H1 (cell line): ENCODE data around the gene CBX2. TPM values are rescaled to one million over a fixed set of nuclear protein-coding genes. Genes with fewer than 3 reads are reported as not detected.

ENCODE experiments used
- BCL11A ChIP-seq, 2 experiments: IDR thresholded peaks; one replicate each; pipeline ENCODE4 v1.6.1; 2011; ENCODE audit warnings: low read depth in 2 of 2, low read length in 2 of 2, mild to moderate bottlenecking in 2 of 2
- EZH2 ChIP-seq: fragments of 200-600 bp; sonication (generic); IDR thresholded peaks from 2 replicates; pipeline ENCODE4 v1.7.1; 2012; ENCODE audit warnings: low read depth, mild to moderate bottlenecking, moderate library complexity, low read length, inconsistent platforms; ENCODE audit not compliant: severe bottlenecking
- FOSL1 ChIP-seq: IDR thresholded peaks from 2 replicates; pipeline ENCODE4 v1.6.1; 2011; ENCODE audit warnings: mild to moderate bottlenecking, low read depth, low read length, moderate library complexity; ENCODE audit not compliant: insufficient read depth
- HDAC2 ChIP-seq, 2 experiments: fragments of 300-600 bp in 1 of 2; sonication (generic) in 1 of 2; IDR thresholded peaks; 2 replicates each; pipeline ENCODE4 v1.6.1; 2011 to 2012; ENCODE audit warnings: low read depth in 2 of 2, low read length in 2 of 2, mild to moderate bottlenecking in 2 of 2, moderate library complexity in 2 of 2, borderline replicate concordance in 1 of 2, inconsistent platforms in 1 of 2
- KDM1A ChIP-seq: fragments of 200-600, 300-600 bp; sonication (generic); IDR thresholded peaks from 2 replicates; pipeline ENCODE4 v1.7.1; 2016; ENCODE audit warnings: mild to moderate bottlenecking, low read length, borderline replicate concordance
- KDM4A ChIP-seq: IDR thresholded peaks from one replicate; pipeline ENCODE4 v1.7.1; 2012; ENCODE audit warnings: low read depth, mild to moderate bottlenecking, moderate library complexity, low read length, inconsistent platforms; ENCODE audit not compliant: severe bottlenecking
- NRF1 ChIP-seq: IDR thresholded peaks from 2 replicates; pipeline ENCODE4 v1.6.1; 2011; ENCODE audit warnings: mild to moderate bottlenecking, low read depth, low read length, improper control_type of control experiment
- POLR2AphosphoS5 ChIP-seq: IDR thresholded peaks from 2 replicates; pipeline ENCODE4 v1.6.1; 2011; ENCODE audit warnings: low read depth, low read length
- RBBP5 ChIP-seq: IDR thresholded peaks from 2 replicates; pipeline ENCODE4 v1.7.1; 2012; ENCODE audit warnings: low read depth, mild to moderate bottlenecking, inconsistent platforms, low read length, moderate library complexity, borderline replicate concordance
- SP2 ChIP-seq: IDR thresholded peaks from 2 replicates; pipeline ENCODE4 v1.6.1; 2012; ENCODE audit warnings: mild to moderate bottlenecking, low read length, inconsistent platforms
- SRF ChIP-seq: IDR thresholded peaks from 2 replicates; pipeline ENCODE4 v1.6.1; 2011; ENCODE audit warnings: mild to moderate bottlenecking, low read depth, low read length, moderate library complexity
- TAF7 ChIP-seq: optimal IDR thresholded peaks from 2 replicates; pipeline ENCODE3; 2011; ENCODE audit warnings: low read depth, mild to moderate bottlenecking, inconsistent platforms, low read length, moderate library complexity, borderline replicate concordance
- TBP ChIP-seq: IDR thresholded peaks from 2 replicates; pipeline ENCODE4 v1.6.1; 2011; ENCODE audit warnings: low read depth, low read length, improper control_type of control experiment
- TCF12 ChIP-seq: IDR thresholded peaks from 2 replicates; pipeline ENCODE4 v1.6.1; 2011; ENCODE audit warnings: low read depth, mild to moderate bottlenecking, low read length
- YY1 ChIP-seq: IDR thresholded peaks from 2 replicates; pipeline ENCODE4 v1.6.1; 2011; ENCODE audit warnings: low read depth, mild to moderate bottlenecking, low read length
- polyA plus RNA-seq, 7 experiments: library from polyadenylated mRNA; depleted of rRNA in 3 of 7; stranded (reverse) in 5 of 7; unstranded in 2 of 7; fragments of >200 nt in 5 of 7; fragments of 200-250 nt in 2 of 7; gene quantifications; 1 replicate in 5 of 7; 2 replicates in 1 of 7; 4 replicates in 1 of 7; pipeline versions ENCODE4 v1.2.1 to v1.2.3, GENCODE V29; 2011 to 2013; ENCODE audit warnings: missing spikeins in 2 of 7, mixed read lengths in 2 of 7
- total RNA-seq: library from RNA; stranded (reverse); fragmentation: NEBNext Ultra II Directional; extraction: Animal tissue kit (Norgen Biotek cat#: 25700); gene quantifications from 2 replicates; pipeline ENCODE4 v1.2.1, GENCODE V29; 2021
- TF ChIP-seq, protein P1 (sequence below): IDR thresholded peaks from 2 replicates; pipeline ENCODE4 v1.6.1; 2011; ENCODE audit warnings: low read depth, mild to moderate bottlenecking, low read length; ENCODE audit not compliant: insufficient read depth
- TF ChIP-seq, protein P2 (sequence below), 3 experiments: IDR thresholded peaks; 1 replicate in 2 of 3; 2 replicates in 1 of 3; pipeline versions ENCODE4 v1.5.1 to v1.6.1; 2011; ENCODE audit warnings: low read length in 3 of 3, mild to moderate bottlenecking in 3 of 3, inconsistent platforms in 2 of 3, low read depth in 1 of 3, moderate library complexity in 1 of 3; ENCODE audit not compliant: insufficient read depth in 1 of 3; ENCODE audit errors: control extremely low read depth in 1 of 3
- TF ChIP-seq, protein P3 (sequence below): IDR thresholded peaks from 2 replicates; pipeline ENCODE4 v1.6.1; 2012; ENCODE audit warnings: inconsistent platforms

Gene CBX2
- total and polyA plus RNA-seq, 2 of the 8 experiments (the other 6 are each of a cell fraction or from before 2014, with no cell fraction given): 64.3 to 83.9 TPM

DNA sequence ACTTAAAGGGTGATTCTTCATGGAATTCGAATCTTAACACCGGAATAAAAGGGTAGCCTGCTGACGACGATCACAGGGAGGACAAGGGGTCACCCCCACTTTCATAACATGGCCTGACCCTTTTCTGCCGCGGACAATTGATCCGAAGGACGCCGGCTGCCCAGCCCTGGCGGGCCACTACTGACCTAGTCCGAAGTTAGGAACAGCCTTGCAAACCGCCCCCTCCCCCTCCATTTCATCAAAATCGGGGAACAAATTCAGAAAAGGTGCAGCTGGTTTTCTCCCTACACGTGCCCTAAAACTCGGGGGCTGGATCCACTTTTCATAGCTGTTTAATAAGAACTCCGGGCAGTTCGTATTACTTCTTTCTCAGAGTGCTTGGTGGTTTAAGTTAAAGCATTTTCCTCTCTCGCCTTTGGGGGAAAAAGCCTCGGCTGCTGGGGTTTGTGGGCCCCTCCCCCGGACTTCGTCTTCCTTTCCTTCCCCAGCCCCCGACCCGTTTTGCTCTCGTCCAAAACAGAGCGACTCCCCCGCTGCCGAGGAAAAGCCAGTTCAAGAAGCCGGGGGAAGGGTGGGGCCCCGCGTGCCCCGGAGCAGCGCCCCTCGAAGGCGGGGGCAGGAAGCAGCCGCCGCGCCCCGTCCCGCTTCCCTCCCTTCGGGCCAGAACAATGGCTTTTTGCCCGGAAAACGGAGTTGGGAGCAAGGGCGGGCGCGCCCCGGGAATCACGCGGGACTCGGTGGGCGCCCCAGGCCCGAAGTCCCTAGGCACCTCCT lies 641 bp upstream of the CBX2 start (continued):
- TF ChIP-seq, protein P1, sequence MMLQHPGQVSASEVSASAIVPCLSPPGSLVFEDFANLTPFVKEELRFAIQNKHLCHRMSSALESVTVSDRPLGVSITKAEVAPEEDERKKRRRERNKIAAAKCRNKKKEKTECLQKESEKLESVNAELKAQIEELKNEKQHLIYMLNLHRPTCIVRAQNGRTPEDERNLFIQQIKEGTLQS: no peak
- TF ChIP-seq BCL11A (IDR thresholded peaks at IDR 0.05; ENCODE audit: low read depth in 2 of 2, low read length in 2 of 2) (no peak), KDM4A (peak; percentile 64), RBBP5 (peak; percentile 25; the same call in 1 of the 2 replicates), FOSL1 (no peak), YY1 (no peak), TBP (no peak), SP2 (no peak), HDAC2 (IDR thresholded peaks at IDR 0.05; ENCODE audit: borderline replicate concordance in 1 of 2, low read depth in 2 of 2, low read length in 2 of 2) (peak in 1 of 2 experiments; percentile 94; a peak in 3 of 4 replicates), NRF1 (no peak), TAF7 (peak; percentile 30), SRF (no peak), KDM1A (no peak), POLR2AphosphoS5 (0 out of 2 replicates have a peak, but pooled peaks have one; percentile 5), TCF12 (0 out of 2 replicates have a peak, but pooled peaks have one; percentile 36), EZH2 (peak; percentile 23)
- TF ChIP-seq, protein P2, sequence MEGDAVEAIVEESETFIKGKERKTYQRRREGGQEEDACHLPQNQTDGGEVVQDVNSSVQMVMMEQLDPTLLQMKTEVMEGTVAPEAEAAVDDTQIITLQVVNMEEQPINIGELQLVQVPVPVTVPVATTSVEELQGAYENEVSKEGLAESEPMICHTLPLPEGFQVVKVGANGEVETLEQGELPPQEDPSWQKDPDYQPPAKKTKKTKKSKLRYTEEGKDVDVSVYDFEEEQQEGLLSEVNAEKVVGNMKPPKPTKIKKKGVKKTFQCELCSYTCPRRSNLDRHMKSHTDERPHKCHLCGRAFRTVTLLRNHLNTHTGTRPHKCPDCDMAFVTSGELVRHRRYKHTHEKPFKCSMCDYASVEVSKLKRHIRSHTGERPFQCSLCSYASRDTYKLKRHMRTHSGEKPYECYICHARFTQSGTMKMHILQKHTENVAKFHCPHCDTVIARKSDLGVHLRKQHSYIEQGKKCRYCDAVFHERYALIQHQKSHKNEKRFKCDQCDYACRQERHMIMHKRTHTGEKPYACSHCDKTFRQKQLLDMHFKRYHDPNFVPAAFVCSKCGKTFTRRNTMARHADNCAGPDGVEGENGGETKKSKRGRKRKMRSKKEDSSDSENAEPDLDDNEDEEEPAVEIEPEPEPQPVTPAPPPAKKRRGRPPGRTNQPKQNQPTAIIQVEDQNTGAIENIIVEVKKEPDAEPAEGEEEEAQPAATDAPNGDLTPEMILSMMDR (IDR thresholded peaks at IDR 0.05; ENCODE audit: control extremely low read depth in 1 of 3, insufficient read depth in 1 of 3, low read depth in 1 of 3, low read length in 3 of 3): peak; percentile 38 to 53 (median 49)
- TF ChIP-seq, protein P3, sequence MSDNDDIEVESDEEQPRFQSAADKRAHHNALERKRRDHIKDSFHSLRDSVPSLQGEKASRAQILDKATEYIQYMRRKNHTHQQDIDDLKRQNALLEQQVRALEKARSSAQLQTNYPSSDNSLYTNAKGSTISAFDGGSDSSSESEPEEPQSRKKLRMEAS: peak; percentile 75
